Caco-2 (cell line): ENCODE results near the gene TRPT1. TPM values are rescaled to one million over a fixed set of nuclear protein-coding genes. Genes with fewer than 3 reads are reported as not detected.

Source experiments
- BruUV-seq: library from RNA; stranded (reverse); fragments of 400-500 nt; replicated peaks from 2 replicates; lab custom pipeline; 2021; lab: Mats Ljungman, UMichigan
- CTCF ChIA-PET: fragments of 300-600 bp; sonication (Branson Sonifier 250); formaldehyde crosslinking; loops from one replicate; lab custom pipeline; 2022; ENCODE audit warnings: antibody characterized with exemption; lab: Charles Lee
- POLR2A ChIA-PET: fragments of 300-600 bp; sonication (Branson Sonifier 250); formaldehyde crosslinking; loops from one replicate; lab custom pipeline; 2022; ENCODE audit warnings: antibody characterized with exemption; lab: Charles Lee
- DNase-seq, 2 experiments: peaks; one replicate each; pipeline versions ENCODE4 v3.0.0 to v3.0.0-alpha.2; 2020 to 2022
- H3K27me3 ChIP-seq: replicated peaks from 2 replicates; pipeline ENCODE4 v1.6.0; 2011; ENCODE audit warnings: low read length; ENCODE audit not compliant: control insufficient read depth, insufficient read depth
- H3K36me3 ChIP-seq: 2 replicates; pipeline ENCODE4 v1.5.1; 2011; ENCODE audit warnings: low read length; ENCODE audit not compliant: control insufficient read depth, insufficient read depth
- H3K4me1 ChIP-seq: fragments of 250-450 bp; sonication (Bioruptor Pico); 2 replicates; pipeline ENCODE4 v1.5.1; 2020; ENCODE audit warnings: mild to moderate bottlenecking
- H3K4me3 ChIP-seq: 2 replicates; pipeline ENCODE4 v1.5.1; 2011; ENCODE audit warnings: low read depth, mild to moderate bottlenecking, control low read depth, low read length
- H3K9me3 ChIP-seq: fragments of 250-450 bp; sonication (Bioruptor Pico); 2 replicates; pipeline ENCODE4 v1.5.1; 2020; ENCODE audit warnings: mild to moderate bottlenecking, moderate library complexity
- H3K27ac Mint-ChIP-seq: one replicate; pipeline ENCODE4 v1.8.0; 2022; ENCODE audit warnings: mixed read lengths; ENCODE audit not compliant: unreplicated experiment
- H3K27me3 Mint-ChIP-seq: one replicate; pipeline ENCODE4 v1.8.0; 2022; ENCODE audit warnings: mixed read lengths; ENCODE audit not compliant: insufficient read depth, unreplicated experiment
- H3K36me3 Mint-ChIP-seq: one replicate; pipeline ENCODE4 v1.8.0; 2022; ENCODE audit warnings: mild to moderate bottlenecking, mixed read lengths; ENCODE audit not compliant: insufficient read depth, unreplicated experiment
- H3K4me1 Mint-ChIP-seq: one replicate; pipeline ENCODE4 v1.8.0; 2022; ENCODE audit warnings: low read depth, mixed read lengths; ENCODE audit not compliant: unreplicated experiment
- H3K4me3 Mint-ChIP-seq: one replicate; pipeline ENCODE4 v1.8.0; 2022; ENCODE audit warnings: mild to moderate bottlenecking, moderate library complexity, mixed read lengths; ENCODE audit not compliant: unreplicated experiment
- H3K9me3 Mint-ChIP-seq: one replicate; pipeline ENCODE4 v1.8.0; 2022; ENCODE audit warnings: mixed read lengths; ENCODE audit not compliant: unreplicated experiment
- CTCF ChIP-seq, 2 experiments: fragments of 200-600 bp in 1 of 2; IDR thresholded peaks; 1 replicate in 1 of 2; 2 replicates in 1 of 2; pipeline versions ENCODE4 v1.5.1 to v1.8.0; 2011 to 2022; ENCODE audit warnings: antibody characterized with exemption in 1 of 2, control low read depth in 1 of 2, inconsistent platforms in 1 of 2, low read depth in 1 of 2, low read length in 1 of 2, mild to moderate bottlenecking in 1 of 2, moderate library complexity in 1 of 2; ENCODE audit not compliant: insufficient read depth in 1 of 2, severe bottlenecking in 1 of 2, unreplicated experiment in 1 of 2
- intact Hi-C: fragments of 100-400 bp; cut with micrococcal nuclease; formaldehyde crosslinking; loops from one replicate; pipeline ENCODE4 v1.10.0; 2022; ENCODE audit not compliant: unreplicated experiment
- total RNA-seq: library from RNA; stranded (reverse); gene quantifications from 2 replicates; pipeline ENCODE4 v1.2.3, GENCODE V29; 2022

Gene TRPT1
- total RNA-seq, 1 experiment from 2014 or later: 32.1 TPM

- TF ChIP-seq CTCF (IDR thresholded peaks at IDR 0.05; ENCODE audit: insufficient read depth in 1 of 2, low read depth in 1 of 2, low read length in 1 of 2, severe bottlenecking in 1 of 2, unreplicated experiment in 1 of 2): peak in 1 of 2 experiments; percentile 60
- POLR2A ChIA-PET: interaction anchor here (0.6 to 2.5 kb wide), 17 partner anchors 16 to 1720 kb away, joined by 3 to 33 read pairs (median 4); partner anchors contain the start of genes FKBP2, MACROD1, MARK2 and MTA2
- Histone ChIP-seq H3K9me3 (no peaks in the 10 kb centered on the region), H3K27me3 (no peaks in the 10 kb centered on the region), H3K4me3 (peak within 1 kb of the TSS; percentile 55), H3K36me3 (no peaks in the 10 kb centered on the region; the same call in 1 of the 2 replicates), H3K4me1 (peaks cover 16% of the 10 kb centered on the region)
- Mint-ChIP-seq H3K27ac (no peak within 1 kb of the TSS), H3K27me3 (no peaks in the 10 kb centered on the region), H3K4me3 (no peak within 1 kb of the TSS), H3K9me3 (no peaks in the 10 kb centered on the region), H3K4me1 (peaks cover 12% of the 10 kb centered on the region), H3K36me3 (peaks cover 59% of the 10 kb centered on the region)
- intact Hi-C loops: loop anchor here (1.0 to 5.0 kb wide), 3 partner anchors 21 to 86 kb away; partner anchors contain the start of gene FKBP2
- CTCF ChIA-PET: interaction anchor here (0.8 to 3.1 kb wide), 16 partner anchors 11 to 169 kb away, joined by 3 to 19 read pairs (median 4); partner anchors contain the start of genes ESRRA and MACROD1
- peak; percentile 99 to 100 for DNase-seq
- no TSS peak for BruUV-seq
These were observed 40.1 kb downstream of the TRPT1 start, which contains the start of gene STIP1 for GRCh38 chr11:64185693-64186491. Gene STIP1, plus strand, starts transcription at chr11:64186171. Its CDS starts 91 bp downstream, at chr11:64186262.

GRCh38 chr11:64185175-64185692 is 40.8 kb downstream of the TRPT1 start:
- Mint-ChIP-seq H3K4me1 (peaks cover 12% of the 10 kb centered on the region), H3K27ac (no peak overlapping the region)
- POLR2A ChIA-PET: interaction anchor here (0.5 to 2.5 kb wide), 20 partner anchors 15 to 1719 kb away, joined by 3 to 33 read pairs (median 4); partner anchors contain the start of genes FKBP2, MACROD1, MARK2 and MTA2

More at GRCh38 chr11:64185175-64185692, 40.8 kb downstream of the TRPT1 start:
- BruUV-seq: TSS peak; percentile 70
- Mint-ChIP-seq H3K36me3 (peaks cover 52% of the 10 kb centered on the region), H3K9me3 (no peaks in the 10 kb centered on the region), H3K27me3 (no peaks in the 10 kb centered on the region), H3K4me3 (no peak overlapping the region)
- Histone ChIP-seq H3K4me3 (peak overlapping the region; percentile 55), H3K27me3 (no peaks in the 10 kb centered on the region), H3K4me1 (peaks cover 16% of the 10 kb centered on the region), H3K9me3 (no peaks in the 10 kb centered on the region), H3K36me3 (no peaks in the 10 kb centered on the region; the same call in 1 of the 2 replicates)
- peak; percentile 18 to 59 for TF ChIP-seq CTCF (IDR thresholded peaks at IDR 0.05; ENCODE audit: insufficient read depth in 1 of 2, low read depth in 1 of 2, low read length in 1 of 2, severe bottlenecking in 1 of 2, unreplicated experiment in 1 of 2)
- intact Hi-C loops: loop anchor here (1.0 to 5.0 kb wide), 3 partner anchors 20 to 87 kb away; partner anchors contain the start of gene FKBP2
- DNase-seq: peak in 1 of 2 experiments; percentile 87
- CTCF ChIA-PET: interaction anchor here (0.7 to 3.1 kb wide), 17 partner anchors 10 to 829 kb away, joined by 3 to 19 read pairs (median 4); partner anchors contain the start of genes ARL2, ESRRA and MACROD1
